Effector CD4-positive, alpha-beta T cell (primary cell): ENCODE measurements around the gene CTXND1.

Experiments used
- DNase-seq: peaks from one replicate; pipeline ENCODE4 v3.0.0-alpha.2; 2020

Gene CTXND1

GRCh38 chr15:80251428-80252120 lies 439 bp downstream of the CTXND1 start:
- no peak for DNase-seq

- no peak for DNase-seq
Measured at GRCh38 chr15:80250614-80251427, 1.2 kb downstream of the CTXND1 start.

- no peak for DNase-seq
Measured at GRCh38 chr15:80249973-80250372, 2.0 kb downstream of the CTXND1 start.

DNA sequence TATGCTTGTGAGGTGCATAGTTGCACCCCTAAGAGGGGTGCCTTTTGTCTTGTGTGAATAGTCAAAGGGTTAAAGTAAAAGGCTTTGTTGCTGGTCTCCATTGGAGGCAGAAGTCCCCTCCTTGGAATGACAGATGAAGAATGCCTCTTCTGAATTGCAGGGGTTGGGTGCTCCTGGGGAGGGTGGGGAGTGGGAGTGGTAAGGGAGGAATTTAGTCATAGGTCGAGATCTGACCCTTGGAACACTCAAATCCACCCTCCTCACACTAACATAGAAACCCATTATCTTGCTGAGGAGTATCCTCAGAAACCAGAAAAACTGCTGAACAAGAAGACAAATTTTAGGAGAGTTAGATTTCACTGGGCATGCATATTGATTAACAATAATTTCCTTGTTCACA lies 4.7 kb downstream of the CTXND1 start:
- no peak for DNase-seq

DNA sequence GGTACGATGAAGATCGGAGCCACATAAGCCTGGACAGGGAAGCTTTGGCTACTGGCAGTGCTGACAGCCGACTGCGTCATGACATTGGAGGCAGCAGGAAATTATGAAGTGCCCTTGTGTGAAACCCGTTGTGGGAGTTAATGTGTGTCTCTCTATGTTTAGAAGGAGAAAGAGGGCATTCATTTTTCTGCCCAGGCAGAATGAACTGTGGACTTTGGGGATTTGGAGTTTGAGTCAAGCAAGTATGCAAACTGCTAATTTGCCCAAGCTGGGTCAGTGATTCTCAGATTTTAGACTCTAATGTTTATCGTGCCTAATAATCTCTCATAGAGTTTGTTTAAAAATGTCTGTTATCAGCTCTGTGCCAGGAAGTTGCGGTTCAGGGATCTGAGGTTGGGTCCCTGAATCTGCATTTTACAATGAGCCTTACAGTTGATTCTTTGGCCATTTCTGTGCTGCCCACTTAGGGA lies 5.6 kb downstream of the CTXND1 start:
- no peak for DNase-seq

DNA sequence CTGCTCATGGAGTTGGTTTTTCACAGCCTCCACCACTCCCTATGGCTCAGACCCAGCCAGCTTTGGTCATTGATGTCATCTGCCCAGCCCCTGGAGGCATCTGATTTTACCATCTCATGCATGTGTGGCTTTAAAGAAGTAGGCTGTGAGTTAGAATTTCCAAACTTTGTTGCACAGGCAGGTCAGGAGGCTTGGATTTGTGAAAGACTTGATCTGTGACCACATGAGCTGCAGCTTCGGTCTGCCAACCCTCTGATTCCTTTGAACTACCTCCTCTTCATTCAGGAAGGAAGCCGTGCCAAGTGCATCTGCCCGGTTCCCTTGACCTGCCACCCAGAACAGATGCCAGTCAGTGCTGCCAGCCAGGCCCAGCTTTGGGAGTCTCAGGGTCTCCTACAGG lies 9.2 kb downstream of the CTXND1 start:
- DNase-seq = no peak

DNA sequence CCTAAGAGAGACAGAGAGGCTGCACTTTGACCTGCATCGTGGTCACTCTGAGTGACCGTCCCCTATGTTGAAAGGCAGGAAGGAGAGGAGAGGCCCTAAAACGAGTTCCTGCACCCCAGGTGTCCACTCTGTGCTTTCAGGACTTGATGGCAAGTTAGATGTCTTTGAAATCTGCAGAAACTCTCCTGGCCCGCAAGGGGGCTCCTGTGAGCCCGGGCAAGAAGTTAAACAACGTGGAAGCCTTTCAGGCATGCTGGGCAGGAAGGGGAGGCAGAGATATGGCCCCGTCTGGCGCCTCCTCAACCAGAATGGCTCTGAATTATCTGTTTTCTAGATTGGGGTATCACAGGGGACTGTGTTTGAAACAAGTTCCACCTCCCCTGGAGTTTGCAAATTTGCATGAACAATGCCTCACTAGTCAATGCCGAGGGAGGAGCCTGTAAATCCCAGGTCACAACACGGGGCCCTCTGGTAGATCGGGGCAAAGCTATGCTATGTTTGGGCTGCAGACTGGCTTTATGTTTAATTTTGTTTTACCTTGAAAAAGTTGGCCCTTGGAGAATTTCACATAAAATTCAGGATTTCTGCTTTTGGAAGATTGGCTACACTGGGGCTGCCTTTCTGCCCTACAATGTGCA lies 9.8 kb downstream of the CTXND1 start:
- no peak for DNase-seq

DNA sequence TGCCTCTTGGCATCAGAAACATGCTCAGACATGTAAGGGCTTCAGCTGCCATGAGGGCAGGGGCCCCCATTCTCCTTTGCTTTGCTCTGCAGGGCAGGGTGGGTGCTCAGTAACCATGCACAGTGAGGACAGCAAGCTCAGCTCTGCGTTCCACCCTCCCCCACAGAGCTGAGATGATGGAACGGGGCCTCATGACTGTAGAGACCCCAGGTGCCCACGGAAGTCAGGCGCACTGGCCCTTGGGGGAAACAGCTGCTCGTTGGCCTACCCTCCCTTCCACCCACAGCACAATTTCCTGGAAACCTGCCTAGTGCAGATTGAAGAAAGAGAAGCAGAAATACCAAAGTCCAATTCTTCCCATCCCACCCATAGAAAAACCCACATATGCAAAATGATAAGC lies 10.5 kb downstream of the CTXND1 start:
- DNase-seq = no peak

DNA sequence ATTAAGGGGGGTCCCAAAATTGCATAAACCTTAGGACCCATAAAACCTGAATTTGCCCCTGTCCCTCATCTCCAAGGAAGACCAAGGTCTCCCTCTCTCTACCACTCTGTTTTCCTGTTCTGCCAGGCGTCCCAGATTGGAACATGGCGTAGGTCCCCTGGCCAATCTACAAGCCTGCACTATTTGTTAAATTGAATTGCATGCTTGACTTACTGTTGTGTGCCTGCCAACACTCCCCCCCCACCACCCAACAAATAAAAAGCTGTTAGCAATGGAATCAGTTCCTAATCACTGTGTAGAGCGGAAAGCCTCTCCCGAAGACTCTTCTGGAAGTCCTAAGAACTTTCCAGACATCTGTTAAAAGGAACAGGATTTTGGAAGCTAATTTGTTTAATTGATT lies 11.7 kb downstream of the CTXND1 start:
- DNase-seq = no peak

DNA sequence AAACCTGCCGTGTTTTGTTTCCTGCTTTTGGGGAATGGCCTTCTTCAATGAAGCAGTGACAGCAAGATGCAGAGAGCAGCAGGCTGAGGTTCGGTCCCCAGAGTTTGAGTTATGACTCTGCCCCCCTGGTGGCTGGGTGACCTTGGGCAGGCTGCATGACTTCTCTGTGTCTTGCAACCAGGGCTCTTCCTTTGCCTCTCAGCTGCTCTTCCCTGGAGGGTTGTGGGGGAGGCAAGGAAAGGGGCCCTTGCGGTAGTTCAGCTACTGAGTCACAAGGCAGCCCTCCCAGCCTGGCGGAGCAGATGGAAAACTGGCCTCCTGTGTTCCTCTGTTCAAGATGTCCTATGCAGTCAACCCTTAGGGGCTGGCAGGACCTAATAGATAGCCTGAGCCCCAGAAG lies 17.1 kb downstream of the CTXND1 start:
- peak; percentile 6 for DNase-seq

- no peak for DNase-seq
Measured at GRCh38 chr15:80233581-80233980, 18.4 kb downstream of the CTXND1 start.

DNA sequence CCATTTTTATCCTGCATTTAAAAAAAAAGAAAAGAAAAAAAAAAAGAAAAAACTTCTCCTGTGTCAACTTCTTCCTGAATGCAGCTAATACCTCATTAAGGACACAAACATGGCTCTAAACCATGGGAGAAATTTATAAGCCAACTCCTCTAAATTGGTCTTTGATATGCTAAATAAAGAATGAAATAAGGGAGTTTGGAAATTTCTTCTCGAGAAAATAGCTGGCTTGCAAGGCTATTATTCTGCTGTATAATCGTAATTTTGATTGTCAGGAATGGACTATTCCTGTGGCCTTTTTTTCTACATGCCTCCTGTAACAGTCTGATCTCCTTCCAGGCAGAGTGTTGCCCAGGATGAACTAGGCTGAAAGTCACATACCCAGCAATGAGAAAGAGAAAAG lies 20.6 kb downstream of the CTXND1 start:
- no peak for DNase-seq

DNA sequence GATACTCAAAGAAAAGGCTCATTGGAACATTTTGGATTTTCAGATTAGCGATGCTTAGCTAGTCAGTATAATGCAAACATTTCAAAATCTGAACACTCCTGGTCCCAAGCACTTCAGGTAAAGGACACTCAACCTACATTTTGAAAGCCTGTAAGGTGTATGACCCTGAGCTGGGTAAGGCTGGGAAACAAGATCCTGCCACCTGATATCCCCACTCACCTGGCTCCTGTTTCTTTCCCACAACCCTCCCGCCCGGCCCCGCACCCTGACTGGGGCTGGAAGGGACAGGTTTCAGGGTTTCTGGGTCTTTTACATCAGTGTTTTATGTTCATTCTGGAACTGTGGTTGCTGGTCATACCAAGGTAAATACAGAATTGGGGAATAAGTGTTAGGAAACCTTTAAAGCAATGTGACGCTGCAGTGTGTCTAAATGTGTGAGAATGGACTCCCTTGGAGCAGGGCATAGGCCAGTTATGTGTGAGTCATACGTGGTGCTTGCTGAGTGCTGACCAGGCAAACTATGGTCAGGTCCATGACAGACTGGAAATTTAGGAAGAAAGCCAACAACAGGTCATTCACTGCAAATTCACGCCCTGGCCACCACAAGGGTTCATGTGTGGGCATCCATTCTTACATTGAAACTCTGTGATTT lies 22.9 kb downstream of the CTXND1 start:
- no peak for DNase-seq

DNA sequence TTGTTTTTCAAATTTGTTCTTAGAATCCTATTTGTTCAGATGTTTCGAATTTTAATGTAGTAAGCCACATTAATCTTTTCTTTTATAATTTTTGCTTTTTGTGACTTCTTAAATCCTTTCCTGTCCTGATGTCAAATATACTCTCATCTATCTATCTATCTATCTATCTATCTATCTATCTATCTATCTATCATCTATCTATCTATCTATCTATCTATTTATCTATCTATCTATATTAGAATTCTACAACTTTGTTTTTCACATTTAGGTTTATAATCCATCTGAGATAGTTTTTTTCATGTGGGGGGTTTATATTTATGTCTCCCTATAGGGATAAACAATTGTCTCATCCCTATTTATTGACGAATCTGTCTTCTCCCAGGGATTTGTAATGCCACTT lies 32.1 kb downstream of the CTXND1 start:
- DNase-seq = no peak

GRCh38 chr15:80217327-80217900 lies 34.6 kb downstream of the CTXND1 start:
- no peak for DNase-seq

- no peak for DNase-seq
Measured at GRCh38 chr15:80216911-80217310, 35.1 kb downstream of the CTXND1 start.

DNA sequence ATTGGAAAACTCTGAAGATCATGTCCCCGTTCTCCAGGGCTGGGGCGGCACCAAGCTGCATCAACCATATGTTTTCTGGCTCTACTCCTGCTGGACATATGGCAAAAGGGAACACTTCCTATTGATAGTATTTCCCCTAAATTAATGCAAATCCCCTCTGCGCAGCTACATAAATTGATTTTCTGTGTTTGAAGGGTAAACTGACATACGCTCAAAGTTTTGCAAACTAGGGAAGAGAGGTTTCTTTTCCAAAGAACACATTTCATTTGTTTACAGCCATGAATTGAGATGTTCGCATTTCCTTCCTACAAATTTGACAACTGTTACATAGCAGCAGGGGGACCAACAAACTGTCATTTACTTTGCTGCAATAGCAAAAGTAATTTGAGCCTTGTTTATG lies 35.9 kb downstream of the CTXND1 start:
- no peak for DNase-seq

DNA sequence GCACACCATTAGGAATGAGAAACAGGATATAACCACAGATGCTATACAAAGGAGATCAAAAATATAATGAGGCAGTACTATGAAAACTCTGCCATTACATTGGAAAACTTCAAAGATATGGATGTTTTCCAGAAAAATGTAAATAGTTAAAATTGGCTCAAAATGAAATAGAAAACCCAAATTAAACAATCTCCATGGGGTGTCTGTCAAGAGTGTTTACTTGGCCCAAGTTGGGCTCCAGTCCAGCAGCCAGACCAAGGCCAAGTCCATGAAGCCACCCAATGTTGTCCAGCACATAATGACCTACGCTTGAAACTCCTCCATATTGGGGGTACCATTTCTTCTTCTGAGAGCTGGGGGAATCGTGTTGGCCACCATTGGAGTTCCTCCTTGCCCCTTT lies 37.1 kb downstream of the CTXND1 start:
- DNase-seq = no peak

GRCh38 chr15:80211976-80212375 lies 40.0 kb downstream of the CTXND1 start:
- no peak for DNase-seq

- no peak for DNase-seq
Measured at GRCh38 chr15:80210611-80211573, 41.1 kb downstream of the CTXND1 start.
